Esophagus squamous epithelium (tissue), 5 donors: ENCODE results near the gene SHISAL1. TPM values are rescaled to one million over a fixed set of nuclear protein-coding genes. Genes with fewer than 3 reads are reported as not detected.

Experiments used
- DNase-seq: peaks from one replicate; lab custom pipeline; 2025; lab: John Stamatoyannopoulos, UW
- H3K27ac ChIP-seq, 4 donors: fragments of 200-600 bp; sonication (generic); one replicate each; pipeline ENCODE4 v1.5.1; 2016 to 2019; ENCODE audit warnings: mild to moderate bottlenecking in 1 of 4
- H3K27me3 ChIP-seq, 4 donors: fragments of 200-600 bp; sonication (generic); 1 replicate in 3 of 4; 2 replicates in 1 of 4; pipeline versions ENCODE4 v1.5.1 to v1.6.0; 2017 to 2021; ENCODE audit warnings: antibody characterized with exemption in 1 of 4
- H3K36me3 ChIP-seq, 3 donors: fragments of 200-600 bp; sonication (generic); one replicate each; pipeline ENCODE4 v1.5.1; 2016 to 2019
- H3K4me1 ChIP-seq, 3 donors: fragments of 200-600 bp; sonication (generic); one replicate each; pipeline ENCODE4 v1.5.1; 2017 to 2019
- H3K4me3 ChIP-seq, 4 donors: fragments of 200-600 bp; sonication (generic); 1 replicate in 3 of 4; 2 replicates in 1 of 4; pipeline ENCODE4 v1.5.1; 2016 to 2019; ENCODE audit warnings: mild to moderate bottlenecking in 2 of 4, moderate library complexity in 1 of 4
- H3K9me3 ChIP-seq, 3 donors: fragments of 200-600 bp; sonication (generic); one replicate each; pipeline ENCODE4 v1.5.1; 2016 to 2019
- POLR2A ChIP-seq, 4 donors: fragments of 450-650 bp; IDR thresholded peaks; one replicate each; pipeline ENCODE4 v1.6.1; 2017; ENCODE audit warnings: antibody characterized with exemption in 4 of 4, mild to moderate bottlenecking in 4 of 4, moderate library complexity in 3 of 4
- WGBS, 2 donors: methylation state at CpG; one replicate each; pipeline ENCODE4 v1.1.5; 2018; 5-methylcytosine and 5-hydroxymethylcytosine counted together
- intact Hi-C: fragments of 100-400 bp; cut with DNase I; formaldehyde crosslinking; loops from one replicate; pipeline ENCODE4 v1.15.0; 2022
- total RNA-seq, 4 donors: library from RNA; depleted of rRNA; stranded (reverse); fragments of >200 nt; gene quantifications; one replicate each; pipeline ENCODE4 v1.1.0, GENCODE V29; 2016
- TF ChIP-seq, protein P1 (sequence below), 6 experiments: fragments of 450-650 bp in 4 of 6; fragments of 200-600 bp in 2 of 6; sonication (generic) in 2 of 6; IDR thresholded peaks; one replicate each; pipeline ENCODE4 v1.5.1; 2016 to 2019; ENCODE audit warnings: antibody characterized with exemption in 6 of 6, mild to moderate bottlenecking in 4 of 6, moderate library complexity in 4 of 6
- donor health status: DM: yes; HTN: yes; CAD: no.

Gene SHISAL1
- total RNA-seq, 4 donors from 2014 or later, result 0.08 to 1.3 (median 0.31) TPM

DNA sequence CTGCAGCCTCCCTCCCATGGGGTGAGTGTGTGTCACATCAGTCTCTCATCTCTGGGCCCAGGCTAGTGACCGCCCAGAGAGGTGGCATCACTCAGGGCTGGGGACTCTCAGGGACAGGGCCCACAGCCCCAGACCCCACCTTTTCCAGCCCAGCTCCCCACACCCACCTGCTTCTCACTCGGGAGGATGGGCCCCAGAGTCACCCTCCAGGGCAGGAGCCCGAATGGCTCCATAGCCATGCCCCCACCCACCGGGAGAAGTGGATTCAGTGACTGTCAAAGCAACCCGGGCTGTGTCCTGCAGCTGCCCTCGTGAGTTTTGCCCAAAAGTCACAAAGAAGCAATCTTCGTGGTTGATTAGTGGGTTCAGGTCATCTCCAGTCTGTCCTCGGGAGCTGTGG is 106.1 kb downstream of the SHISAL1 start:
- peaks cover 0 to 44% (median 0%) of the 10 kb centered on the region in 4 donors for H3K27me3 ChIP-seq
- no peak for TF ChIP-seq POLR2A (IDR thresholded peaks at IDR 0.05)
- TF ChIP-seq, protein P1, sequence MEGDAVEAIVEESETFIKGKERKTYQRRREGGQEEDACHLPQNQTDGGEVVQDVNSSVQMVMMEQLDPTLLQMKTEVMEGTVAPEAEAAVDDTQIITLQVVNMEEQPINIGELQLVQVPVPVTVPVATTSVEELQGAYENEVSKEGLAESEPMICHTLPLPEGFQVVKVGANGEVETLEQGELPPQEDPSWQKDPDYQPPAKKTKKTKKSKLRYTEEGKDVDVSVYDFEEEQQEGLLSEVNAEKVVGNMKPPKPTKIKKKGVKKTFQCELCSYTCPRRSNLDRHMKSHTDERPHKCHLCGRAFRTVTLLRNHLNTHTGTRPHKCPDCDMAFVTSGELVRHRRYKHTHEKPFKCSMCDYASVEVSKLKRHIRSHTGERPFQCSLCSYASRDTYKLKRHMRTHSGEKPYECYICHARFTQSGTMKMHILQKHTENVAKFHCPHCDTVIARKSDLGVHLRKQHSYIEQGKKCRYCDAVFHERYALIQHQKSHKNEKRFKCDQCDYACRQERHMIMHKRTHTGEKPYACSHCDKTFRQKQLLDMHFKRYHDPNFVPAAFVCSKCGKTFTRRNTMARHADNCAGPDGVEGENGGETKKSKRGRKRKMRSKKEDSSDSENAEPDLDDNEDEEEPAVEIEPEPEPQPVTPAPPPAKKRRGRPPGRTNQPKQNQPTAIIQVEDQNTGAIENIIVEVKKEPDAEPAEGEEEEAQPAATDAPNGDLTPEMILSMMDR (IDR thresholded peaks at IDR 0.05), result no peak
- intact Hi-C loops, result no loop called here
- H3K36me3 ChIP-seq, result no peaks in the 10 kb centered on the region
- H3K4me1 ChIP-seq, result peaks cover 0 to 8% (median 3%) of the 10 kb centered on the region in 3 donors
- no peaks in the 10 kb centered on the region for H3K9me3 ChIP-seq
- 40% methylated on average over 1 of the region's 8 CpGs; no CpG with 5 or more reads in 1 of the 2 donors for WGBS, 2 donors
- no peak overlapping the region for H3K4me3 ChIP-seq
- no peak overlapping the region for H3K27ac ChIP-seq
- no peak for DNase-seq

DNA sequence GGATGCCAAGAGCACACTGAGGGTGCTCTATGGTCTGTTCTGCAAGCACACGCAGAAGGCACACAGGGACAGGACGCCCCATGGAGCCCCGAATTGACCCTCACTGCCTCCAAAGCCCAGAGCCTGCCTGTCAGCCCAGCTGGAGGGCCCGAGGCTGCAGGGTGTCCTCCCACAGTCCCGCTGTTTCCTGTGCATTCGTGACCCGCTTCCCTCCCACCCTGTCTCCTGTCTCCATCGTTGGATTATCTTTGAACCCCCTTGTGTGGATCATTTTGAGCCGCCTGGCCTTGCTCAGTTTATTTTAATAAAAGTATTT is 106.5 kb downstream of the SHISAL1 start:
- H3K9me3 ChIP-seq, result no peaks in the 10 kb centered on the region
- H3K36me3 ChIP-seq, result no peaks in the 10 kb centered on the region
- no peak for TF ChIP-seq POLR2A (IDR thresholded peaks at IDR 0.05)
- TF ChIP-seq, protein P1 (IDR thresholded peaks at IDR 0.05), result no peak
- H3K4me3 ChIP-seq, result no peak overlapping the region
- 77 to 85% methylated on average over 7 to 9 of the region's 9 CpGs for WGBS, 2 donors
- DNase-seq, result no peak
- peaks cover 0 to 44% (median 0%) of the 10 kb centered on the region in 4 donors for H3K27me3 ChIP-seq
- intact Hi-C loops, result no loop called here
- H3K4me1 ChIP-seq, result peaks cover 0 to 4% (median 0%) of the 10 kb centered on the region in 3 donors
- no peak overlapping the region for H3K27ac ChIP-seq

DNA sequence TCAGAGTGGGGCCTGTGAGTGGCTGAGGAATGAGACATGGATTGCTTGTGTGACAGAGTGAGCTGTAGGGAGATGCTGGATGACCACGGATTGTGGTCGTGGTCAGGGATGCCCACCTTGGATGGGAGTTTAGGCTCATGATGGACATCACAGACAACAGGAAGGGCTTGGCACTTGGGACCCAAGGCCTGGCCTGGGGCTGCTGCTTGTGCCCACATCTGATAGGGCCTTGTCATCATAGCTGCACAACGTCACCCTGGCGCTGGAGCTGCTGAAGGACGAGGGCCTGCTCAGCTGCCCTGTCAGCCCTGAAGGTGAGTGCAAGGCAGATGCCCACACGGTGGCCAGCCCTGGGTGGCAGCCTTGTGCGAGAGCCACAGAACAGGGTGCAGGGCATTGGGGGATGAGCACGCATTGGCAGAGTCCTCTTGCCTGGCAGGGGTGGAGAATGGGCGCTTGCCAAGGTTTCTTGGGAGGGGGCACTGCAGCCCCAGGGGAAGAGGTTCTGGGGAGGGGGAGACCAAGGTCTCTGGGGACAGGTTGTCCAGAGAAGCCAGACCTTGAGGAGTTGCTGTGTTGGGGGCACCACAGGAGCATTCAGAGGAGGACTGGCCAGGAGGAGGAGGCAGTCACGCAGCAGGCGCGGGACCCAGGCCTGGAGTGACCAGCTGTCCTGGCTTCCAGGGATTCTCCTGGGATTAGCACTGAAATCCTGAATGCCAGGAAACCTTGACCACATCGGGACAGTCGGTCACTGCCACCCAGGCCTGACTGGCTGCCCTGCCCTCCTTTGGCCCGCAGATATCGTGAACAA is 107.0 kb downstream of the SHISAL1 start:
- no peak overlapping the region for H3K27ac ChIP-seq
- H3K9me3 ChIP-seq, result no peaks in the 10 kb centered on the region
- no peaks in the 10 kb centered on the region for H3K36me3 ChIP-seq
- whole genome bisulfite sequencing, 2 donors, result 87 to 92% methylated on average over 5 to 16 of the region's 16 CpGs
- H3K4me3 ChIP-seq, result no peak overlapping the region
- TF ChIP-seq, protein P1 (IDR thresholded peaks at IDR 0.05), result no peak
- TF ChIP-seq POLR2A (IDR thresholded peaks at IDR 0.05), result no peak
- no peak for DNase-seq
- intact Hi-C loops, result no loop called here
- peaks cover 0 to 44% (median 0%) of the 10 kb centered on the region in 4 donors for H3K27me3 ChIP-seq
- H3K4me1 ChIP-seq, result peaks cover 0 to 4% (median 0%) of the 10 kb centered on the region in 3 donors

DNA sequence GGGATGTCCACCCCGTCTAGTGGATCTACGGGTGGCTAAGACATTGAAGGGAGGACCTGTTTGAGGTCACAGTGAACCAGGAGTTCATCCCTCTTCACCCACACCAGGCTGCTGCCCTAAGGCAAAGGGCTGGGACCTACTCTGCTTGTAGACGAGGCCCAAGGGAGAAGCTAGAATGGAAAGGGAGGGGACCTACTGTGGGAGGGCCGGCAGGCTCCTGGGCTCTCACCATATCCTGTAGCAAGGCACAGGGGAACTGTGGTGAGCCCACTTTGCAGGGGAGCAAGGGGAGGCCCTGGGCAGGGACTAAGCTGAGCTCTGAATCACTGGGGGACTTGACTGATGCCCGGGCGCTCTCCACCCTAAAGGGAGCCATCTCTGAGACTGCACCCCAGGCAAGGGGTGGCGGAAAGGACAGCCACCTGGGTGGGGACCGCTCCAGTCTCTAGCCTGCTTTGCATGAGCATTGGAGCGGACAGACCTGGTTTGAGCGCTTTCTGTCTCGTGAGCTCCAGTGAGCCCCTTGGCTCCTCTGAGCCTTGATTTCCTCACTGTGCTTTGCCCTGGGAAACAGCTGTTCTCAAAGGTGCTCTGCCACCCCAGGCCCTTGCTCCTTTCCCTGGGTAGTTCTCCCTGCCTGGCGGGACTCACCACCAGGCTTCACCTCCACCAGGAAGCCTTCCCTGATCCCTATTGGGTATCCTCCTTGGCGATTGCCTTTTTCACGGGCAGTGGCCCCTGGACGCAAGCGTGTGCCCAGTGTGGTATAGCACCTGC is 107.8 kb downstream of the SHISAL1 start:
- Histone ChIP-seq H3K9me3 (no peaks in the 10 kb centered on the region), H3K27ac (no peak overlapping the region), H3K4me3 (no peak overlapping the region), H3K36me3 (no peaks in the 10 kb centered on the region), H3K4me1 (peaks cover 0 to 4% (median 0%) of the 10 kb centered on the region in 3 donors), H3K27me3 (peaks cover 0 to 50% (median 0%) of the 10 kb centered on the region in 4 donors)
- TF ChIP-seq POLR2A (IDR thresholded peaks at IDR 0.05), result no peak
- TF ChIP-seq, protein P1 (IDR thresholded peaks at IDR 0.05), result no peak
- no peak for DNase-seq
- WGBS, 2 donors, result 82 to 86% methylated on average over 5 to 6 of the region's 16 CpGs
- intact Hi-C loops, result no loop called here

DNA sequence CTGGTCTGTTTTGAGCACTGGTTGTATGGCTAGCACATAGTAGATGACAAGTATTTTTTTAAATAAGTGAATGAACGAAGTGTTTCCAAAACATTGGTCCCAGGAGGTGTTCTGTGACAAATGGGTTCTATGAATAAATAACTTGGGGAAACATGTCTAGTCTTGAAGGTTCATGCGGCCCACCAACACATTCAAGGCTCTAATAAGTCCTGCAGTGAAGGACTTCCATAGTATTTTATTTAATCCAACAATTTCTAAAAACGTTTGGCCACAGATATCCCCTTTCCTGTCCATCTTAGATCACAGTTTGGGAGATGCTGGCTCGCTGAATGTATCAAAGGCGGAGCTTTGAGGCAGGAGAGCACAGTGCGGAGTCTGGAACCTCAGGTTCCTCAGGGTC is 109.5 kb downstream of the SHISAL1 start:
- no peak overlapping the region for H3K27ac ChIP-seq

More for the DNA sequence above, 109.5 kb downstream of the SHISAL1 start:
- Histone ChIP-seq H3K27me3 (peaks cover 0 to 53% (median 0%) of the 10 kb centered on the region in 4 donors), H3K9me3 (no peaks in the 10 kb centered on the region), H3K36me3 (no peaks in the 10 kb centered on the region), H3K4me3 (no peak overlapping the region), H3K4me1 (peaks cover 0 to 4% (median 0%) of the 10 kb centered on the region in 3 donors)
- no peak for TF ChIP-seq POLR2A (IDR thresholded peaks at IDR 0.05)
- TF ChIP-seq, protein P1 (IDR thresholded peaks at IDR 0.05), result no peak
- intact Hi-C loops, result no loop called here
- WGBS, 2 donors, result 64 to 81% methylated on average over 6 of the region's 6 CpGs
- no peak for DNase-seq
